IPS DF 4.7 (cell line): ENCODE results near the gene ATP8B2.
"Not testable (repeated sequence)": the region's sequence is repeated elsewhere in the genome, so short reads cannot be mapped to it uniquely, and the experiment has no call there.

Experiments used
- DNase-seq: peaks from one replicate; pipeline ENCODE4 v3.0.0-alpha.2; 2013; ENCODE audit warnings: low spot score; ENCODE audit errors: extremely low read depth

The ATP8B2 gene, protein sequence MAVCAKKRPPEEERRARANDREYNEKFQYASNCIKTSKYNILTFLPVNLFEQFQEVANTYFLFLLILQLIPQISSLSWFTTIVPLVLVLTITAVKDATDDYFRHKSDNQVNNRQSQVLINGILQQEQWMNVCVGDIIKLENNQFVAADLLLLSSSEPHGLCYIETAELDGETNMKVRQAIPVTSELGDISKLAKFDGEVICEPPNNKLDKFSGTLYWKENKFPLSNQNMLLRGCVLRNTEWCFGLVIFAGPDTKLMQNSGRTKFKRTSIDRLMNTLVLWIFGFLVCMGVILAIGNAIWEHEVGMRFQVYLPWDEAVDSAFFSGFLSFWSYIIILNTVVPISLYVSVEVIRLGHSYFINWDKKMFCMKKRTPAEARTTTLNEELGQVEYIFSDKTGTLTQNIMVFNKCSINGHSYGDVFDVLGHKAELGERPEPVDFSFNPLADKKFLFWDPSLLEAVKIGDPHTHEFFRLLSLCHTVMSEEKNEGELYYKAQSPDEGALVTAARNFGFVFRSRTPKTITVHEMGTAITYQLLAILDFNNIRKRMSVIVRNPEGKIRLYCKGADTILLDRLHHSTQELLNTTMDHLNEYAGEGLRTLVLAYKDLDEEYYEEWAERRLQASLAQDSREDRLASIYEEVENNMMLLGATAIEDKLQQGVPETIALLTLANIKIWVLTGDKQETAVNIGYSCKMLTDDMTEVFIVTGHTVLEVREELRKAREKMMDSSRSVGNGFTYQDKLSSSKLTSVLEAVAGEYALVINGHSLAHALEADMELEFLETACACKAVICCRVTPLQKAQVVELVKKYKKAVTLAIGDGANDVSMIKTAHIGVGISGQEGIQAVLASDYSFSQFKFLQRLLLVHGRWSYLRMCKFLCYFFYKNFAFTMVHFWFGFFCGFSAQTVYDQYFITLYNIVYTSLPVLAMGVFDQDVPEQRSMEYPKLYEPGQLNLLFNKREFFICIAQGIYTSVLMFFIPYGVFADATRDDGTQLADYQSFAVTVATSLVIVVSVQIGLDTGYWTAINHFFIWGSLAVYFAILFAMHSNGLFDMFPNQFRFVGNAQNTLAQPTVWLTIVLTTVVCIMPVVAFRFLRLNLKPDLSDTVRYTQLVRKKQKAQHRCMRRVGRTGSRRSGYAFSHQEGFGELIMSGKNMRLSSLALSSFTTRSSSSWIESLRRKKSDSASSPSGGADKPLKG

DNA sequence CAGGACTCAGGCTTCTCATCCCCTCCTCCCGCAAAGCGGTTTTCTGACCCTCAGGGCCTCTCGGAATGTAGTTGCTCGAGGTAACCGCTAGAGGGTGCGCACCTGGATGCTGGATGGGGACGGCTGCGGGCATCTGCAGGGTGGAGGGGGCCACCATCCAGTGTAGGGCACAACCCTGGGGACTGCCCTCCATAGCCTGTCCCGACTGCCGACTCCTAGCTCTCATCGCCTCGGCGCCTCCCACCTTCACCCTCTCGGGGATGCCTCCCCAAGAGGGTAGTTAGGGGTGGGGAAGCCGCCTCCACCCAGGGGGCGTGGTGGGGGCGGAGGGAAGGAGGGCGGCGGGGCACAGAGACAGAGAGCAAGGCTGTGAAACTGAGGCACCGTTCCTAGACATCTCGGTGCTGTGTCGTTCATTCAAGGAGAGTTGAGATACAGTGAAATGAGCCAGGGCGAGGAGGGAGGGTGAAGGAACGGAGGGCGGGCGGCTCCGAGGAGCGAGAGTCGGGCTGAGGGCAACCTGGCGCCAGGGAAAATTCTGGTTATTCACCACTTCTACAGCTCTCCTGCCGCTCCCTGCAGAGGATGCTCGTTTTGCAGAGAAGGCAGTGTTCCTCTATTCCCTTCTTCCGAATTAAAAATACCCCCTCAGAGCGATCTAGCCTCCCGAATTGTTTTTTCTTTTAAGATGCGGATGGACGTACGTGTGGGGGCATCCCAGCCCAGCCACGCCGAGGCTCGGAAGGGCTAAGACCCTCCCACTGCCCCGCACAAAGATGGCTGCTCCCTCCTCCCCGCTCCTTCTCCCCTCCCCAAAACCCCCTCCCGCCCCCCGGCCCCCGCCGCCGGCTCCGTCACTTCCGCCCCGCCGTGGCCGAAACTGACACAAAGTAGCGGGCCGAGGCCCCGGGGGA, at the start of gene ATP8B2:
ATP8B2 (plus strand) TSS at position 857 of the 914 bp plus-strand sequence. CDS start 2,617 bp downstream, outside the sequence.
- no peak for DNase-seq

DNA sequence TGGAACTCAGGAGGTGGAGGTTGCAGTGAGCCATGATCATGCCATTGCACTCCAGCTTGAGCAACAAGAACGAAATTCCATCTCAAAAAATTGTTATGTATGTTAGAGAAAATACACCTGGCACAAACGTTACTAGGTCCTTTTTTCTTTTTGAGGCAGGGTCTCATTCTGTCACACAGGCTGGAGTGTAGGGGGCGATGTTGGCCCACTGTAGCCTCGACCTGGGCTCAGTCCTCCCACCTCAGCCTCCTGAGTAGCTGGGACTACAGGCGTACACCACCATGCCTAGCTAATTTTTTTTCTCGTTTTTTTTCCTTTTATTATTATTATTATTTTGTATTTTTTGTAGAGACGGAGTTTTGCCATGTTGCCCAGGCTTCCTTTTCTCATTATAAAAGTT, 48.5 kb upstream of the ATP8B2 start:
- DNase-seq, result no peak

DNA sequence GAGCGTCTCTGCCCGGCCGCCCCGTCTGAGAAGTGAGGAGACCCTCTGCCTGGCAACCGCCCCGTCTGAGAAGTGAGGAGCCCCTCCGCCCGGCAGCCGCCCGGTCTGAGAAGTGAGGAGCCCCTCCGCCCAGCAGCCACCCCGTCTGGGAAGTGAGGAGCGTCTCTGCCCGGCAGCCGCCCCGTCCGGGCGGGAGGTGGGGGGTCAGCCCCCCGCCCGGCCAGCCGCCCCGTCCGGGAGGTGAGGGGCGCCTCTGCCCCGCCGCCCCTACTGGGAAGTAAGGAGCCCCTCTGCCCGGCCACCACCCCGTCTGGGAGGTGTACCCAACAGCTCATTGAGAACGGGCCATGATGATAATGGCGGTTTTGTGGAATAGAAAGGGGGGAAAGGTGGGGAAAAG, 37.7 kb upstream of the ATP8B2 start:
- not testable (repeated sequence) for DNase-seq

DNA sequence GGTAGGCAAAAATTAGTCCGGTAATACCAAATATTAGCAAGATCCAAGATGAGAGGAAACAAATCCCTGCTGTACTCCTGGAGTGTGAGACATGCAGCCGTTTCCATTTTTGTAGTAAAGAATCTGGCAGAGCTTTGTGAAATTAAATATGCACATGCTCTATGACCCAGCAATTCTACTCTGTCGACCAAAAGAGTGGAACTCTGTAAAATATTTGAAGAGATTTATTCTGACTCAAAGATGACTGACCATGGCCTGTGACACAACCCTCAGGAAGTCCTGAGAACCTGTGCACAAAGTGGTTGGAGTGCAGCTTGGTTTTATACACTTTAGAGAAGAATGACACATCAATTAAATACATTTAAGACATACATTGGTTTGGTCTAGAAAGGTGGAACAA, 36.7 kb upstream of the ATP8B2 start:
- no peak for DNase-seq

DNA sequence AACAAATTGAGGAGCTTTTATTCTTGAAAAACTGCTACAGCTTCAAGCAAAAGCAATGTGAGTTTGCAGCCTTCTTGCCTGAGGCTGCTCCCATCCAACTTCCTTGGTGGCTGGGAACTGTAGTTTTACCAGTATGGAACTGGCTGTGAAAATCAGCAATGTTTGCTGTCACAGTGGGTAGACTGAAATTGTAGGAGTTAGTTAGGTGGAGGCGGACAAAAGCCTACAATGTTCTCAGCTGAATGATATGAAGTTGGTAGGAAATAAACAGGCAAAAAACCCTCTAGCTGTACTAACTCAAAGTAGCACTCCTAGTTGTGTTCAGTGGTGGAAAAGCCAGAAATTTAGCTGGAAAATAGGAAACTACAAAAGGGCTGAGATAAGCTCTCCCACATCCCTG, 34.4 kb upstream of the ATP8B2 start:
- no peak for DNase-seq

DNA sequence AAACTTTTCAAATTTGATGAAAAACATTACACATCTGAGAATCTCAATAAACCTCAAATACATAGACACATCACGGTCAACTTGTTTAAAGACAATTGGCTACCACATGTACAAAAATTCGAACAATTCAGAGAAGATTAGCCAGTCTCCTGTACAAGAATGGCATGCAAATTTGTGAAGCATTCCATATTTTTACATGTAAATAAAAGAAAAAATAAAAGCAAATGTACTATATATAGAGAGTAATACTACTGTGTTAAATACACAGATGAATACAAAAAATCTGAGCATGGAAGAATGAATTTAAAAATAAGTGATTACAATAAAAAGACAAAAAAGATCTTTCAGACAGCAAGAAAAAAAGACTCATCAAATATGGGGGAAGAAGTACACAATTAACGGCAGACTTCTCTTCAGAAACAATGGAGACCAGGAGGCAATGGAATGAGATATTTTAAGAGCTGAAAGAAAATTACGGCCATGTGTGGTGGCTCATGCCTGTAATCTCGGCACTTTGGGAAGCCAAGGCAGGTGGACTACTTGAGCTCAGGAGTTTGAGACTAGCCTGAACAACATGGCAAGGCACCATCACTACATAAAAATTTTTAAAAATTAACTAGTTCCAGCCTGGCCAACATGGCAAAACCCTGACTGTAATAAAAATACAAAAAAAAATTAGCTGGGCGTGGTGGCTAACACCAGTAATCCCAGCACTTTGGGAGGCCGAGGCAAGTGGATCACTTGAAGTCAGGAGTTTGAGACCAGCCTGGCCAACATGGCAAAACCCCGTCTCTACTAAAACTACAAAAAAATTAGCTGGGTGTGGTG, 29.7 kb upstream of the ATP8B2 start:
- DNase-seq, result no peak

DNA sequence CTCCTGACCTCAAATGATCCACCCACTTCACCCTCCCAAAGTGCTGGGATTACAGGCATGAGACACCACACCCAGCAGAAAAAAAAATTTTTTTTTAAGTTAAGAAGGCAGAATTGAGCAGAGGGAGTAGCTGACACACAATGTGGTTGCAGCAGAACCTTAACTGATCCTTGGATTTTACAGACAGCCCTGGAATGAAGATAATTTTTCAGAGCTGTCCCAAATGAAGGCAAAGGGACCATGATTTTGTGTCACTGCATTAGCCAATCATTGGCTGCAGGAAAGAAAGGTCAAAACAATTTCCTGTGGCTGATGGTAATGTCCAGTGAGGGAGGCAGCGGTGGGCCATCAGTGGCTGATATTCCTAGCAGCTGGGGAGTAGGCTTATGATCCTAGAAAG, 23.7 kb upstream of the ATP8B2 start:
- no peak for DNase-seq

DNA sequence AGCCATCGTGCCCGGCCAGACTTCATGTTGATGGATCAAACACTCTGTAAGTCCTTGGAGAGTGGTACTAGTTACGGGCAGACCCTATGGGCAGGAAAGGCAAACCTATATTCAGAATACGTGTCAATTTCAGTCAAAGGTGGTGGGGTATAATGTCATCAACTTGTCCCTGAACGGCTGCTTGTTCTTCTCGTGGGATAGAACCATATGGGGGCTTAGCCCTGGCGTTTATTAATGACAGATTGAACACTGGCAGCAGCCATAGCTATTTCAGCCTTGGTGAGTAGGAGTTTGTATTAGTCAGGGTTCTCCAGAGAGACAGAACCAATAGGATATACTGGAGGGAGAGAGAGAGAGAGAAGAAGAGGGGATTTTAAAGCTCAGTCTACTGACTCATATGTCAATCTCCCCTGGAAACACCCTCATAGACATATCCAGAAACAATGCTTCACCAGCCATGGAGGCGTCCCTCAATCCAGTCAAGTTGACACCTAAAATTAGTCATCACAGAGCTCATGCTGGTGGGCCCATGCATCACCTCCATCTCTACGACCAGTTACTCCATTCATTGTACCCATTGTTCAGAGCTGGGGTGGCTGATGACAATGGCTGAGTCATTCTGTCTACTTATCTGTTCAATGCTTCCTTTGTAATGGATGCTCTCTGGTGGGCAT, 20.5 kb upstream of the ATP8B2 start:
- no peak for DNase-seq

DNA sequence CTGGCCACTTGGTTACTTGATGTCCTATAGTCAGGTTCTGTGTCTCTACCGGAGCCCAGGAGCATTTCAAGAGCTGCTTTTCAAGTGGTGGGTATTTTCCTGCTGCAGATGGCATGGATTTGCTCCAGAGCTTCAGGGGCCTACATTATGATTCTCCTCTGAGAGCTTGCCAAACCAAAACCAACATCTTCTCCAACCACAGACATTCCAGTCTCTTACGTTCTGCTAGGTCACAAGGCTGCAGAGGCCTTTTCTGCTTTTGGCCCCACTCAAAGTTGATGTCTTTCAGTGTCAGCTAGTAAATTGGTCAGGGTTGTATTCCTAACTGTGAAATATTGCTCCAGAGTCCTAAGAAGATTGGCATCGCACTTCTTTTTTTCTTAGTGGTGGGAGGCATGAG, 19.2 kb upstream of the ATP8B2 start:
- no peak for DNase-seq

DNA sequence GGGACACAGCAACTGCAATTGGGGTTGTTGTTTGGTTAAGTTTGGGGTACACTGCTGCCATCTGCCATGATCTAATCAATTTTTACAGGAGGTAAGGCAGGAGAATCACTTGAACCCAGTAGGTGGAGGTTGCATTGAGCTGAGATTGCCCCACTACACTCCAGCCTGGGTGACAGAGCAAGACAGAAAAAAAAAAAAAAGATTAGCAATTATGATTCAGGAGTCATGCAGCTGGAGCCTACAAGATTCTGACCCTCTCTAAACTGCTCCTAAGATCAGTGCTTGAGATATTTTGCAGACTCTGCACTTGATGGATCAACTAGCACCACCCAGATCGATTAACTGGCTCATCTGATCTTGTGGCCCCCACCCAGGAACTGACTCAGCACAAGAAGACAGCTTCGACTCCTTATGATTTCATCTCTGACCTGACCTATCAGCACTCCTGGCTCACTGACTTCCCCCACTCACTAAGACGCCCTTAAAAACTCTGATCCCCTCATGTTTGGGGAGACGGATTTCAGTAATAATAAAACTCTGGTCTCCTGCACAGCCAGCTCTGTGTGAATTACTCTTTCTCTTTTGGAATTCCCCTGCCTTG, 17.6 kb upstream of the ATP8B2 start:
- DNase-seq, result not testable (repeated sequence)

DNA sequence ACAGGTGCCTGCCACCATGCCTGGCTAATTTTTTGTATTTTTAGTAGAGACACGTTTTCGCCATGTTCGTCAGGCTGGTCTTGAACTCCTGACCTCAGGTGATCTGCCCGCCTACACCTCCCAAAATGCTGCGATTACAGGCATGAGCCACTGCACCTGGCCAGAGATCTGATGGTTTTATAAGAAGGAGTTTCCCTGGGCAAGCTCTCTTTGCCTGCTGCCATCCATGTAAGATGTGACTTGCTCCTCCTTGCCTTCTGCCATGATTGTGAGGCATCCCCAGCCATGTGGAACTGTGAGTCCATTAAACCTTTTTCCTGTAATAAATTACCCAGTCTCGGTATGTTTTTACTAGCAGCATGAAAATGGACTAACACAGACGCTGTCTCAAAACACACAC, 16.2 kb upstream of the ATP8B2 start:
- DNase-seq, result not testable (repeated sequence)

DNA sequence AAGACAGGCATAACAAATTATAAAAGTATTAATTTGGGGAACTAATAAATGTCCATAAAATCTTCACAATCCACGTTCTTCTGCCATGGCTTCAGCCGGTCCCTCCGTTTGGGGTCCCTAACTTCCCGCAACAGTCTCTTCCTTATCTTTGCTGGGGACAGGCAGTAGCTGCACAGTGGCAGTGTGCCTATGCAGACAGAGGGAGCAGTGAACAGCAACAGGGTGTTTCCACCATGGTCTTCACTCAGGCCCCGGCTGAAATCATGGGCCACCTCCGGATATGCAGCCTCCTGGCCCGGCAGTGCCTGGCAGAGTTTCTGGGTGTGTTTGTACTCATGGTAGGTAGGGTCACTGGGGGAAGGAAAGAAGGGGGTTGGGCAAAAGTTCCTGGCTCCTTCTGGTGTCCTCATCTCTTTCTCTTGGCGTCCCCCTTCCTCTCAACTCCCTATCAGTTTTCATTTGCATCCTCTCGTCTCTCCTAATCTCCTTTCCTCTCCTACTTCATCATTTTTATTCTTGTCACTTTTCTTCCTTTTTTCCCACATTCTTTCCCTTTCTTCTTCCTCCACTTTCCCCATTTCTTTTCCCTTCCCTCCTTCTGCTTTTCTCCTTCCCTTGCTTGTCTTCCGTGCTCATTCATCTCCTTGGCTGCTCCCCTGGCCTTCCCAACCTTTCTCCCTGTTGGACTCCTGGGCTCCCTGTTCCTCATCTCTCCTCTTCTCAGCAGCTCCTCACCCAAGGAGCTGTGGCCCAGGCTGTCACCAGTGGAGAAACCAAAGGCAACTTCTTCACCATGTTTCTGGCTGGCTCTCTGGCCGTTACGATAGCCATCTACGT, 12.9 kb upstream of the ATP8B2 start:
- not testable (repeated sequence) for DNase-seq

DNA sequence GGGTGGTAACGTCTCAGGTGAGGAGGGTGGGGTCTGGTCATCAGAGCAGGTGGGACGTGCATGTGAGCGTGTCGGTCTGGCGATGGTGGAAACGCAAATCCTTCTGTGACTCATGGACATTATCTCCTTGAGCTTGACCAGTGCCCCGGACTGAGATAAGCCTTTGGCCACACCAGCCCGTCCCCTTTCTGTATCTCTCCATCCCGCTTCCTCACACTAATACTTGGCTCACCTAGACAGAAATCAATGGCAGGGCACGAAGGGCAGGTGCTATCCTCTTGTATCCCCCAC, 12.3 kb upstream of the ATP8B2 start:
- no peak for DNase-seq

DNA sequence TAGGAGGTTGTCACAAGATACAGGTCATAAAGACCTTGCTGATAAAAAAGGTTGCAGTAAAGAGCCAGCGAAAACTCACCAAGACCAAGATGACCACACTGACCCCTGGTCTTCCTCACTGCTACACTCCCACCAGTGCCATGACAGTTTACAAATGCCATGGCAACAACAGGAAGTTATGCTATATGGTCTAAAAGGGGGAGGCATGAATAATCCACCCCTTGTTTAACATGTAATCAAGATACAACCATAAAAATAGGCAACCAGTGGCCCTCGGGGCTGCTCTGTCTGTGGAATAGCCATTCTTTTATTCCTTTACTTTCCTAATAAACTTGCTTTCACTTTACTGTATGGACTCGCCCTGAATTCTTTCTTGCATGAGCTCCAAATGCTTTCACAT, 11.1 kb upstream of the ATP8B2 start:
- DNase-seq, result not testable (repeated sequence)

DNA sequence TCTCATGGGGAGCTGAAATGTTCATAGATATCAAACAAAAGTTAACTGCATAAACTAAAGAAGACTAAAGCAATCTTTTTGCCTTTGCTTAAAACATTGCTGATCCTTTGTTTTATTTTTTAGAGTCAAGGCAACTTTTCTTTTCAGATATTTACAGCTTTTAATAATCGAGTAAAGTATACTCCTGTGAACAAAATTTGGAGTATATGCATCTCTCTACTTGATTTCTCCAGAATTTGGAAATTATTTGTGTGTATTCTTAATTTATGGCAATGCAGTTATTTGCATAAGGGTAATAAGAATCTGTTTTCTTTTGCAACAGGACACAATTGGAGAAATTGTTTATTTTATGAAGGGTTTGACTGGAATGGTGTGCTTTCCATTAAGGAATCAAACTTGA, 8.6 kb upstream of the ATP8B2 start:
- no peak for DNase-seq

DNA sequence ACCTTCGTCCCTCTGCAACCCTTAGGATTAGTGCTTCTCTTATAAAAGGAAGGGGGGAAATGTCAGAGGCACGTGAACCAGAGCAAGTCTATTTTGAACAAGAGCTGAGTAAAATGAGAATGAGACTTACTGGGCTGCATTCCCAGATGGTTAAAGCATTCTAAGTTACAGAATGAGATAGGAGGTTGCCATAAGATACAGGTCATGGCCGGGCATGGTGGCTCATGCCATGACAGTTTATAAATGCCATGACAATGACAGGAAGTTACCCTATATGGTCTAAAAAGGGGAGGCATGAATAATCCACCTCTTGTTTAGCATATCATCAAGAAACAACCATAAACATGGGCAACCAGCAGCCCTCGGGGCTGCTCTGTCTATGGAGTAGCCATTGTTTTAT, 6.9 kb upstream of the ATP8B2 start:
- no peak for DNase-seq

DNA sequence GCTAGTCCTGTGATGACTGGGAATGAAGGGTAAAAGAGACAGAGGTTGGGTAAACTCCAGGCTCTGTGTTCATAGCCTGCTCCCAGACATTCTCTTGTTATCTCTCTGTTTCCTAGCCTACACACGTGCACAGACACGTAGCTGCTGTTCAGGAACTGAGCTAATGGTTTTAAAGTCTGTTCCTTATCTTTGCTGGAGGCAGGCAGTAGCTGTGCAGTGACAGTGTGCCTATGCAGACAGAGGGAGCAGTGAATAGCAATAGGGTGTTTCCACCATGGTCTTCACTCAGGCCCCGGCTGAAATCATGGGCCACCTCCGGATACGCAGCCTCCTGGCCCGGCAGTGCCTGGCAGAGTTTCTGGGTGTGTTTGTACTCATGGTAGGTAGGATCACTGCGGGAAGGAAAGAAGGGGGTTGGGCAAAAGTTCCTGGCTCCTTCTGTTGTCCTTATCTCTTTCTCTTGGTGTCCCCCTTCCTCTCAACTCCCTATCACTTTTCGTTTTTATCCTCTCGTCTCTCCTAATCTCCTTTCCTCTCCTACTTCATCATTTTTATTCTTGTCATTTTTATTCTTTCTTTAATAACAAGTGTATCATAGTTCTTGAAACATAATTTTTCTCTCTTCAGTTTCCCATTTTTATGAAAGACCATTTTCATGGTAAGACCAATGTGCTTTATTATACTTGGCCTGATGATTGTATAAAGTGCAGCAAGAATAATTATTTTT, 4.3 kb upstream of the ATP8B2 start, which contains the start of gene AQP10:
AQP10 (plus strand) TSS at position 212 of the 727 bp plus-strand sequence; CDS start at position 275, 63 bp downstream.
- no peak for DNase-seq

DNA sequence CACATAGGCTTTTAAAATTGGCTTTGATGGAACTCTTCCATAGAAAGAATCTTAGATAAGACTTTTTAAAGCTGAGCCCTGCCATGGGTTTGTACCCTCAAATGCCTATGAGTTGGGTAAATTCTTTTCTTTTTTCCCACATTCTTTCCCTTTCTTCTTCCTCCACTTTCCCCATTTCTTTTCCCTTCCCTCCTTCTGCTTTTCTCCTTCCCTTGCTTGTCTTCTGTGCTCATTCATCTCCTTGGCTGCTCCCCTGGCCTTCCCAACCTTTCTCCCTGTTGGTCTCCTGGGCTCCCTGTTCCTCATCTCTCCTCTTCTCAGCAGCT, 3.8 kb upstream of the ATP8B2 start:
- DNase-seq, result not testable (repeated sequence)
